MCF 10A (cell line): ENCODE results near the gene PPTC7. TPM values are rescaled to one million over a fixed set of nuclear protein-coding genes. Genes with fewer than 3 reads are reported as not detected.

Experiments
- BruUV-seq: library from RNA; stranded (reverse); fragments of 400-500 nt; replicated peaks from 2 replicates; lab custom pipeline; 2021; lab: Mats Ljungman, UMichigan
- CTCF ChIA-PET: fragments of 300-600 bp; sonication (Branson Sonifier 250); formaldehyde crosslinking; extraction: SDS; loops from one replicate; lab custom pipeline; 2021; ENCODE audit warnings: antibody characterized with exemption, inconsistent platforms; lab: Yijun Ruan, JAX
- POLR2A ChIA-PET: fragments of 300-600, 350-650 bp; sonication (Branson Sonifier 250); formaldehyde crosslinking; extraction: SDS; loops from one replicate; lab custom pipeline; 2020; ENCODE audit warnings: antibody characterized with exemption, inconsistent platforms; lab: Yijun Ruan, JAX
- DNase-seq: peaks from one replicate; pipeline ENCODE4 v3.0.0-alpha.2; 2018; ENCODE audit not compliant: unreplicated experiment
- H3K27ac Mint-ChIP-seq: one replicate; pipeline ENCODE4 v1.8.0; 2022; ENCODE audit warnings: mild to moderate bottlenecking, low read depth, mixed read lengths; ENCODE audit not compliant: unreplicated experiment
- H3K27me3 Mint-ChIP-seq: one replicate; pipeline ENCODE4 v1.8.0; 2022; ENCODE audit warnings: mixed read lengths; ENCODE audit not compliant: insufficient read depth, unreplicated experiment
- H3K36me3 Mint-ChIP-seq: one replicate; pipeline ENCODE4 v1.8.0; 2022; ENCODE audit warnings: mild to moderate bottlenecking, moderate library complexity, mixed read lengths; ENCODE audit not compliant: insufficient read depth, unreplicated experiment
- H3K4me1 Mint-ChIP-seq: one replicate; pipeline ENCODE4 v1.8.0; 2022; ENCODE audit warnings: mixed read lengths; ENCODE audit not compliant: insufficient read depth, unreplicated experiment
- H3K4me3 Mint-ChIP-seq: one replicate; pipeline ENCODE4 v1.8.0; 2022; ENCODE audit warnings: mild to moderate bottlenecking, moderate library complexity, mixed read lengths; ENCODE audit not compliant: unreplicated experiment
- H3K9me3 Mint-ChIP-seq: one replicate; pipeline ENCODE4 v1.8.0; 2022; ENCODE audit warnings: mixed read lengths; ENCODE audit not compliant: unreplicated experiment
- CTCF ChIP-seq: fragments of 200-600 bp; IDR thresholded peaks from one replicate; pipeline ENCODE4 v1.8.0; 2022; ENCODE audit warnings: antibody characterized with exemption, mild to moderate bottlenecking; ENCODE audit not compliant: unreplicated experiment
- intact Hi-C: fragments of 100-400 bp; cut with micrococcal nuclease; formaldehyde crosslinking; loops from 2 replicates; pipeline ENCODE4 v1.14.1; 2022
- total RNA-seq: library from RNA; stranded (reverse); gene quantifications from 2 replicates; pipeline ENCODE4 v1.2.3, GENCODE V29; 2022

PPTC7 gene
- total RNA-seq, 1 experiment from 2014 or later = 36.5 TPM

- TF ChIP-seq CTCF = no peak
- Mint-ChIP-seq H3K27ac (peak within 1 kb of the TSS; percentile 66), H3K9me3 (no peaks in the 10 kb centered on the region), H3K4me3 (peak within 1 kb of the TSS; percentile 78), H3K36me3 (peaks cover 15% of the 10 kb centered on the region), H3K4me1 (no peaks in the 10 kb centered on the region), H3K27me3 (no peaks in the 10 kb centered on the region)
- intact Hi-C loops = loop anchor here (1.0 kb wide), 1 partner anchor 212 kb away; no protein-coding TSS in a partner anchor
- ChIA-PET CTCF (interaction anchor here (0.6 to 3.5 kb wide), 10 partner anchors 10 to 701 kb away, joined by 3 to 24 read pairs (median 5); partner anchors contain the start of genes ARPC3, FAM216A and GPN3), POLR2A (interaction anchor here (0.6 to 2.1 kb wide), 20 partner anchors 9 to 363 kb away, joined by 3 to 17 read pairs (median 4); partner anchors contain the start of genes ARPC3, FAM216A, GPN3 and RAD9B)
- peak; percentile 92 for DNase-seq
- BruUV-seq = TSS peak; percentile 63
These were observed 30.9 kb upstream of the PPTC7 start, which contains the start of gene TCTN1 for GRCh38 chr12:110613771-110614684. TSS of gene TCTN1 (plus strand) at chr12:110614129. CDS start at chr12:110614183, 54 bp downstream.

- ChIA-PET POLR2A (interaction anchor here (0.6 to 2.1 kb wide), 19 partner anchors 8 to 364 kb away, joined by 3 to 17 read pairs (median 3); partner anchors contain the start of genes ARPC3, FAM216A, GPN3 and RAD9B), CTCF (interaction anchor here (0.6 to 3.5 kb wide), 9 partner anchors 9 to 408 kb away, joined by 3 to 24 read pairs (median 4); partner anchors contain the start of genes FAM216A and GPN3)
- Mint-ChIP-seq H3K4me1 (no peaks in the 10 kb centered on the region), H3K27me3 (no peaks in the 10 kb centered on the region), H3K36me3 (peaks cover 14% of the 10 kb centered on the region), H3K4me3 (peak overlapping the region; percentile 78), H3K9me3 (no peaks in the 10 kb centered on the region), H3K27ac (no peak overlapping the region)
- no TSS peak for BruUV-seq
- DNase-seq = no peak
- intact Hi-C loops = no loop called here
- TF ChIP-seq CTCF = no peak
These were observed 30.1 kb upstream of the PPTC7 start for GRCh38 chr12:110613071-110613770.

- intact Hi-C loops = no loop called here
- ChIA-PET POLR2A (no interaction called here), CTCF (no interaction called here)
- DNase-seq = no peak
- Mint-ChIP-seq H3K9me3 (no peaks in the 10 kb centered on the region), H3K27ac (peak overlapping the region; percentile 16), H3K4me3 (no peak overlapping the region), H3K4me1 (no peaks in the 10 kb centered on the region), H3K27me3 (no peaks in the 10 kb centered on the region), H3K36me3 (no peaks in the 10 kb centered on the region)
- no TSS peak for BruUV-seq
- TF ChIP-seq CTCF = no peak
These were observed 23.1 kb upstream of the PPTC7 start for GRCh38 chr12:110606253-110606611.
